HepG2 (cell line): ENCODE measurements around the gene OR7G2.

Experiments used
- FOXK2 ChIP-seq: fragments of 450-650 bp; IDR thresholded peaks from 2 replicates; pipeline ENCODE4 v1.6.1; 2016
- IRX3 ChIP-seq: sonication (generic); formaldehyde crosslinking; IDR thresholded peaks from 2 replicates; pipeline ENCODE4 v1.8.1; 2023; ENCODE audit warnings: mild to moderate bottlenecking, low read depth, missing genetic modification reagents, borderline replicate concordance
- NR3C1 ChIP-seq: sonication (generic); formaldehyde crosslinking; IDR thresholded peaks from 2 replicates; pipeline ENCODE4 v1.4.0; 2020; ENCODE audit warnings: missing genetic modification reagents
- POLR2A ChIP-seq, 2 experiments: IDR thresholded peaks; 2 replicates each; pipeline ENCODE4 v1.6.1; 2011; ENCODE audit warnings: low read depth in 2 of 2, low read length in 2 of 2, mild to moderate bottlenecking in 1 of 2, moderate library complexity in 1 of 2; ENCODE audit not compliant: insufficient read depth in 1 of 2
- POLR2AphosphoS5 ChIP-seq: IDR thresholded peaks from 2 replicates; pipeline ENCODE4 v1.6.1; 2012; ENCODE audit warnings: low read depth, low read length
- SSRP1 ChIP-seq: IDR thresholded peaks from 2 replicates; pipeline ENCODE4 v1.6.1; 2016; ENCODE audit warnings: control low read depth
- ZNF121 ChIP-seq: sonication (generic); formaldehyde crosslinking; IDR thresholded peaks from 2 replicates; pipeline ENCODE4 v1.5.0; 2020; ENCODE audit warnings: mild to moderate bottlenecking, missing genetic modification reagents
- ZNF431 ChIP-seq: sonication (generic); formaldehyde crosslinking; IDR thresholded peaks from 2 replicates; pipeline ENCODE4 v1.9.0; 2022; ENCODE audit warnings: missing genetic modification reagents, low read depth, mild to moderate bottlenecking, borderline replicate concordance
- ZNF460 ChIP-seq: sonication (generic); formaldehyde crosslinking; IDR thresholded peaks from 2 replicates; pipeline ENCODE4 v1.5.1; 2020; ENCODE audit warnings: missing genetic modification reagents, mild to moderate bottlenecking, borderline replicate concordance
- ZNF670 ChIP-seq: sonication (generic); formaldehyde crosslinking; IDR thresholded peaks from 2 replicates; pipeline ENCODE4 v1.8.0; 2022; ENCODE audit warnings: mild to moderate bottlenecking, missing genetic modification reagents, borderline replicate concordance
- TF ChIP-seq, protein P1 (sequence below): sonication (generic); formaldehyde crosslinking; IDR thresholded peaks from 2 replicates; pipeline ENCODE4 v1.5.0; 2020; ENCODE audit warnings: mild to moderate bottlenecking, missing genetic modification reagents, moderate library complexity
- TF ChIP-seq, protein P2 (sequence below): sonication (generic); formaldehyde crosslinking; IDR thresholded peaks from 2 replicates; pipeline ENCODE4 v1.8.1; 2022; ENCODE audit warnings: low read depth, mild to moderate bottlenecking, missing genetic modification reagents
- TF ChIP-seq, protein P3 (sequence below): sonication (generic); formaldehyde crosslinking; IDR thresholded peaks from 2 replicates; pipeline ENCODE4 v1.5.1; 2020; ENCODE audit warnings: mild to moderate bottlenecking, missing genetic modification reagents, moderate library complexity

DNA sequence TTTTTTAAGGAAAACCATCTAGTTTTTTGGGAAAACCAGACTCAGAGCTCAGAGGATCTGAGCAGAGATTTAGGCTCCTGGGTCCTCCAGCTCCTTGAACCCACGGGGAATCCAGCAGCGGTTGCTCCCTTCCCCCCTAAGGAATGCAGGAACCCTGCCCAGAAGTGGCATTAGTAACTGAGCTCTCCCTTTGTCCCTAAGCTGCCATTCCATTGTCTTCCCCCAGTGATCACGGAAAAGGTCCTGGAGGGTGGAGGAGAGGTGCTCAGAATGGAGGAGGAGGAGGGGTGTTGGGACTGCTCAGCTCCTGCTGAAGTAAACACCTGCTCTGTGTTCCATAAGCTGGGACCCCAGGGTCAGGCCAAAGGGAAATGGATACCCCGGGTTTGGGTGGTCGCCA lies 37.2 kb downstream of the OR7G2 start:
- no peak for TF ChIP-seq POLR2AphosphoS5
- TF ChIP-seq NR3C1 (CRISPR knock-in tag), result no peak
- TF ChIP-seq, protein P1, sequence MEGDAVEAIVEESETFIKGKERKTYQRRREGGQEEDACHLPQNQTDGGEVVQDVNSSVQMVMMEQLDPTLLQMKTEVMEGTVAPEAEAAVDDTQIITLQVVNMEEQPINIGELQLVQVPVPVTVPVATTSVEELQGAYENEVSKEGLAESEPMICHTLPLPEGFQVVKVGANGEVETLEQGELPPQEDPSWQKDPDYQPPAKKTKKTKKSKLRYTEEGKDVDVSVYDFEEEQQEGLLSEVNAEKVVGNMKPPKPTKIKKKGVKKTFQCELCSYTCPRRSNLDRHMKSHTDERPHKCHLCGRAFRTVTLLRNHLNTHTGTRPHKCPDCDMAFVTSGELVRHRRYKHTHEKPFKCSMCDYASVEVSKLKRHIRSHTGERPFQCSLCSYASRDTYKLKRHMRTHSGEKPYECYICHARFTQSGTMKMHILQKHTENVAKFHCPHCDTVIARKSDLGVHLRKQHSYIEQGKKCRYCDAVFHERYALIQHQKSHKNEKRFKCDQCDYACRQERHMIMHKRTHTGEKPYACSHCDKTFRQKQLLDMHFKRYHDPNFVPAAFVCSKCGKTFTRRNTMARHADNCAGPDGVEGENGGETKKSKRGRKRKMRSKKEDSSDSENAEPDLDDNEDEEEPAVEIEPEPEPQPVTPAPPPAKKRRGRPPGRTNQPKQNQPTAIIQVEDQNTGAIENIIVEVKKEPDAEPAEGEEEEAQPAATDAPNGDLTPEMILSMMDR, result no peak
- no peak for TF ChIP-seq ZNF670
- no peak for TF ChIP-seq POLR2A (IDR thresholded peaks at IDR 0.05; ENCODE audit: insufficient read depth in 1 of 2, low read depth in 2 of 2, low read length in 2 of 2)
- TF ChIP-seq ZNF121 (CRISPR knock-in tag), result no peak
- TF ChIP-seq, protein P2, sequence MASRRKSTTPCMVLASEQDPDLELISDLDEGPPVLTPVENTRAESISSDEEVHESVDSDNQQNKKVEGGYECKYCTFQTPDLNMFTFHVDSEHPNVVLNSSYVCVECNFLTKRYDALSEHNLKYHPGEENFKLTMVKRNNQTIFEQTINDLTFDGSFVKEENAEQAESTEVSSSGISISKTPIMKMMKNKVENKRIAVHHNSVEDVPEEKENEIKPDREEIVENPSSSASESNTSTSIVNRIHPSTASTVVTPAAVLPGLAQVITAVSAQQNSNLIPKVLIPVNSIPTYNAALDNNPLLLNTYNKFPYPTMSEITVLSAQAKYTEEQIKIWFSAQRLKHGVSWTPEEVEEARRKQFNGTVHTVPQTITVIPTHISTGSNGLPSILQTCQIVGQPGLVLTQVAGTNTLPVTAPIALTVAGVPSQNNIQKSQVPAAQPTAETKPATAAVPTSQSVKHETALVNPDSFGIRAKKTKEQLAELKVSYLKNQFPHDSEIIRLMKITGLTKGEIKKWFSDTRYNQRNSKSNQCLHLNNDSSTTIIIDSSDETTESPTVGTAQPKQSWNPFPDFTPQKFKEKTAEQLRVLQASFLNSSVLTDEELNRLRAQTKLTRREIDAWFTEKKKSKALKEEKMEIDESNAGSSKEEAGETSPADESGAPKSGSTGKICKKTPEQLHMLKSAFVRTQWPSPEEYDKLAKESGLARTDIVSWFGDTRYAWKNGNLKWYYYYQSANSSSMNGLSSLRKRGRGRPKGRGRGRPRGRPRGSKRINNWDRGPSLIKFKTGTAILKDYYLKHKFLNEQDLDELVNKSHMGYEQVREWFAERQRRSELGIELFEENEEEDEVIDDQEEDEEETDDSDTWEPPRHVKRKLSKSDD, result no peak
- no peak for TF ChIP-seq IRX3 (CRISPR knock-in tag)
- TF ChIP-seq, protein P3, sequence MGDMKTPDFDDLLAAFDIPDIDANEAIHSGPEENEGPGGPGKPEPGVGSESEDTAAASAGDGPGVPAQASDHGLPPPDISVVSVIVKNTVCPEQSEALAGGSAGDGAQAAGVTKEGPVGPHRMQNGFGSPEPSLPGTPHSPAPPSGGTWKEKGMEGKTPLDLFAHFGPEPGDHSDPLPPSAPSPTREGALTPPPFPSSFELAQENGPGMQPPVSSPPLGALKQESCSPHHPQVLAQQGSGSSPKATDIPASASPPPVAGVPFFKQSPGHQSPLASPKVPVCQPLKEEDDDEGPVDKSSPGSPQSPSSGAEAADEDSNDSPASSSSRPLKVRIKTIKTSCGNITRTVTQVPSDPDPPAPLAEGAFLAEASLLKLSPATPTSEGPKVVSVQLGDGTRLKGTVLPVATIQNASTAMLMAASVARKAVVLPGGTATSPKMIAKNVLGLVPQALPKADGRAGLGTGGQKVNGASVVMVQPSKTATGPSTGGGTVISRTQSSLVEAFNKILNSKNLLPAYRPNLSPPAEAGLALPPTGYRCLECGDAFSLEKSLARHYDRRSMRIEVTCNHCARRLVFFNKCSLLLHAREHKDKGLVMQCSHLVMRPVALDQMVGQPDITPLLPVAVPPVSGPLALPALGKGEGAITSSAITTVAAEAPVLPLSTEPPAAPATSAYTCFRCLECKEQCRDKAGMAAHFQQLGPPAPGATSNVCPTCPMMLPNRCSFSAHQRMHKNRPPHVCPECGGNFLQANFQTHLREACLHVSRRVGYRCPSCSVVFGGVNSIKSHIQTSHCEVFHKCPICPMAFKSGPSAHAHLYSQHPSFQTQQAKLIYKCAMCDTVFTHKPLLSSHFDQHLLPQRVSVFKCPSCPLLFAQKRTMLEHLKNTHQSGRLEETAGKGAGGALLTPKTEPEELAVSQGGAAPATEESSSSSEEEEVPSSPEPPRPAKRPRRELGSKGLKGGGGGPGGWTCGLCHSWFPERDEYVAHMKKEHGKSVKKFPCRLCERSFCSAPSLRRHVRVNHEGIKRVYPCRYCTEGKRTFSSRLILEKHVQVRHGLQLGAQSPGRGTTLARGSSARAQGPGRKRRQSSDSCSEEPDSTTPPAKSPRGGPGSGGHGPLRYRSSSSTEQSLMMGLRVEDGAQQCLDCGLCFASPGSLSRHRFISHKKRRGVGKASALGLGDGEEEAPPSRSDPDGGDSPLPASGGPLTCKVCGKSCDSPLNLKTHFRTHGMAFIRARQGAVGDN (CRISPR knock-in tag), result no peak
- TF ChIP-seq SSRP1 (CRISPR knock-in tag), result no peak
- TF ChIP-seq FOXK2, result no peak
- TF ChIP-seq ZNF460 (CRISPR knock-in tag), result no peak
- no peak for TF ChIP-seq ZNF431 (CRISPR knock-in tag)
